BE2C (cell line): Measurements from ENCODE around the gene SMARCA1.

Experiments used
- DNase-seq: peaks from one replicate; pipeline ENCODE4 v3.0.0-alpha.2; 2020
- H3K27me3 ChIP-seq: fragments of 250-450 bp; sonication (Bioruptor Pico); 2 replicates; pipeline ENCODE4 v1.5.1; 2020; ENCODE audit warnings: mild to moderate bottlenecking
- H3K36me3 ChIP-seq: fragments of 250-450 bp; sonication (Bioruptor Pico); 2 replicates; pipeline ENCODE4 v1.5.1; 2020; ENCODE audit warnings: mild to moderate bottlenecking
- H3K4me1 ChIP-seq: fragments of 250-450 bp; sonication (Bioruptor Pico); 2 replicates; pipeline ENCODE4 v1.5.1; 2020
- H3K4me3 ChIP-seq: 2 replicates; pipeline ENCODE4 v1.5.1; 2011; ENCODE audit warnings: low read depth, low read length
- H3K9me3 ChIP-seq: fragments of 250-450 bp; sonication (Bioruptor Pico); 2 replicates; pipeline ENCODE4 v1.5.1; 2020
- TF ChIP-seq, protein P1 (sequence below): IDR thresholded peaks from 2 replicates; pipeline ENCODE4 v1.5.1; 2012; ENCODE audit warnings: mild to moderate bottlenecking, low read depth, low read length

Gene SMARCA1

DNA sequence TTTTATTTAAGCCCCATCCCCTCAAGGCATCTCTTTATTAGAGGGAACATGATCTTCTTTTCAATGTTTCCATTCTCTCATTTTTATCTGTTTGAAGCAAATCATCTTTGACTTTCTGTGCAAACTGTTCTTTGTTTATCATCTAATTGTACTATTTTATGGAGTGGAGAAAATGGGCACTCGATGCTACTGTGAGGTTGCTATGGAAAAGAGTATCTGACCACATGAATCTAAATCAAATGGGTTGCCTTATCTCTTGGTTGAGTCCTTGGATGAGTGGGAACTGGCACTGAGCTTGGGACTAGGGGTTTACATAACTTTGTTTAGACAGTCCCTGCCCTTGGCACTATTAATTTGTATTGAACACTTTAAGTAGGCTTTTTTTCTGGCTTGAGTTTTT, 25.8 kb upstream of the SMARCA1 start:
- no peak for DNase-seq
- Histone ChIP-seq H3K9me3 (no peaks in the 10 kb centered on the region), H3K27me3 (no peaks in the 10 kb centered on the region), H3K36me3 (no peaks in the 10 kb centered on the region), H3K4me1 (no peaks in the 10 kb centered on the region), H3K4me3 (no peak overlapping the region)
- TF ChIP-seq, protein P1, sequence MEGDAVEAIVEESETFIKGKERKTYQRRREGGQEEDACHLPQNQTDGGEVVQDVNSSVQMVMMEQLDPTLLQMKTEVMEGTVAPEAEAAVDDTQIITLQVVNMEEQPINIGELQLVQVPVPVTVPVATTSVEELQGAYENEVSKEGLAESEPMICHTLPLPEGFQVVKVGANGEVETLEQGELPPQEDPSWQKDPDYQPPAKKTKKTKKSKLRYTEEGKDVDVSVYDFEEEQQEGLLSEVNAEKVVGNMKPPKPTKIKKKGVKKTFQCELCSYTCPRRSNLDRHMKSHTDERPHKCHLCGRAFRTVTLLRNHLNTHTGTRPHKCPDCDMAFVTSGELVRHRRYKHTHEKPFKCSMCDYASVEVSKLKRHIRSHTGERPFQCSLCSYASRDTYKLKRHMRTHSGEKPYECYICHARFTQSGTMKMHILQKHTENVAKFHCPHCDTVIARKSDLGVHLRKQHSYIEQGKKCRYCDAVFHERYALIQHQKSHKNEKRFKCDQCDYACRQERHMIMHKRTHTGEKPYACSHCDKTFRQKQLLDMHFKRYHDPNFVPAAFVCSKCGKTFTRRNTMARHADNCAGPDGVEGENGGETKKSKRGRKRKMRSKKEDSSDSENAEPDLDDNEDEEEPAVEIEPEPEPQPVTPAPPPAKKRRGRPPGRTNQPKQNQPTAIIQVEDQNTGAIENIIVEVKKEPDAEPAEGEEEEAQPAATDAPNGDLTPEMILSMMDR: no peak

DNA sequence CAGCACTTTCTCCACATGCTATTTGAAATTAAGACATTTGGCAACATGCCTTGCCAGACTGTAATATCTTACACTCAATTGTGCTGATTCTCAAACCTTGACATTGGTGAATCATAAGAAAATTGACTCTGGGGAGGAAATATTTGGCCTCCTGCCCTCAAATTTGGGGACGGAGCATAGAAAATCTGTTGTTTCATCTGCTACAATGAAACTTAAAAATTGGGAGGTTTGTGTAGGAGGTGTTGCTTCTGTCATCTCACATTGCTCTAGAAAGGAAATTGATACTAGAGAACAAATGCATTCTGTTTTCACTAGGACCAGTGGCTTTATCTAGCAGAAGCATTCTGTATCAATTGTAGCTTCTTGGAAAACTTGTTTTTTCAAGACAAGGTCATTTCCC, 22.1 kb upstream of the SMARCA1 start:
- DNase-seq: no peak
- TF ChIP-seq, protein P1: no peak
- H3K9me3 ChIP-seq: no peaks in the 10 kb centered on the region
- H3K4me3 ChIP-seq: no peak overlapping the region
- H3K4me1 ChIP-seq: no peaks in the 10 kb centered on the region
- no peaks in the 10 kb centered on the region for H3K36me3 ChIP-seq
- no peaks in the 10 kb centered on the region for H3K27me3 ChIP-seq

DNA sequence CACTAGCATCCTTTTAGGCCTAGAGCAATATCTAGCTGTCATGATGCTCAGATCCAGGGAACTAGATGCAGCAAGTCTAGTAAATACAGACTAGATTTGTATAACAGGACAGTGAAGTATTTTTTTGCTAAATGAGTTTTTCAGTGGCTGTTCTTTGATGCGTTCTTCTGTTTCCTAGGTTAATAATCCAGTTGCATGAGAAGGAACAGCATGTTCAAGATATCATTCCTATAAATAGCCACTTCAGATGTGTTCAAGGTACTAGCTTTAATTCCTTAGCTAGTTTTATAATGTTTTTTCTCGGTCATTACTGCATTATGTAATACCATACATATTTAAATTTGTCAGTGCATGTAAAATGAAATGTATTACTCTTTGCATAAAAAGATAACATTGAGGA, 21.5 kb upstream of the SMARCA1 start:
- no peaks in the 10 kb centered on the region for H3K27me3 ChIP-seq
- H3K36me3 ChIP-seq: no peaks in the 10 kb centered on the region
- H3K4me3 ChIP-seq: no peak overlapping the region
- H3K4me1 ChIP-seq: no peaks in the 10 kb centered on the region
- DNase-seq: no peak
- TF ChIP-seq, protein P1: no peak
- no peaks in the 10 kb centered on the region for H3K9me3 ChIP-seq

DNA sequence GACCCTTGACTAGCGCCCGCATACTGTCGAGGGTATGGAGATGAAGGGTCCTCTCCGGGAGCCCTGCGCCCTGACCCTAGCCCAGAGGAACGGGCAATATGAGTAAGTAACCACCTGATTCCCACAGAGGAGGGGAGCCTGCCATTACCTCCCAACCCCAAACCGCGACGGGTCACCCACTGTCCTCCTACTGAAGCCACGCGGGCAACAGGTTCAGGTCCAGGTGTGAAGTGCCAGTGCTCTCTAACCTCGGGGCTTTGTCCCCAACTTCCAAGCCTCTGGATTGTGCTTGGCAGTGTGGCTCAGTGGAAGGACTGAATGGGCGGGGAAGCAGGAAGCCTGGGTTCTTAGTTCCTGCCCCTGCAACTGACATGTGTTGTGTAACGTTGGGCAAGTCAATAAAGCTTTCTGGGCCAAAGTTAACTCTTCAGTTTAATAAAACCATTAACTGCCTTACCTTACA, 17.5 kb upstream of the SMARCA1 start:
- Histone ChIP-seq H3K36me3 (no peaks in the 10 kb centered on the region), H3K4me1 (no peaks in the 10 kb centered on the region), H3K27me3 (no peaks in the 10 kb centered on the region), H3K9me3 (no peaks in the 10 kb centered on the region), H3K4me3 (peak overlapping the region; percentile 67)
- no peak for DNase-seq
- TF ChIP-seq, protein P1: no peak

DNA sequence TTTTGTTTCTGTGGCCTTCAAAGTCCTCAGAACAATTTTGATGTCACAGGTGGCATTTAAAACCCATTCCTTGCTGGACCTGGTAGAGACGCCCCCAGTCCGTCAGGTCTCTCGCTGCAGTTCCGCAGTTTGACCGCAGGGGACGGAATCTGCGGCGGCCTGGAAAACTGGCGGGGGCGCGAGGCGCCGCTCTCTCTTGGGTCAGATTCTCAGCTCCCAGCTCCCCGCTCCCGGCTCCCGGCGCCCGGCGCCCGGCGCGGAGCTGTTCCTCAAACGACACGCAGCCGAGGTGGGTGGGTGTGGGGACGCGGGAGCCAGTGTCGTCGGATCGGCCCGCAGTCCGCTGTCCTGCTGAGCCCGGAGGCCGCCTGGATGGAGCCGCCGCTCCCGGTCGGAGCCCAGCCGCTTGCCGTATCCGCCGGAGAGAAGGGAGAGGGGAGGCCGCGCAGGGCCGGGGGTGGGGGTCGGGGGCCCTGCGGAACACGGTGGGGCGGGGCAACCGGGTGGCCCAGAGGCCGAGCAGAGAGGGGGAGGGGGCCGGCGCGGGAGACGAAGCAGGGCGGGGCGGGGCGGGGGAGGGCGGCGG, 16.9 kb upstream of the SMARCA1 start, which contains the start of gene OCRL:
TSS of gene OCRL (plus strand) at position 192 of the 586 bp plus-strand sequence. CDS start at position 373, 181 bp downstream.
- peak; percentile 75 for DNase-seq
- H3K36me3 ChIP-seq: no peaks in the 10 kb centered on the region
- H3K4me3 ChIP-seq: peak within 1 kb of the TSS; percentile 67
- H3K9me3 ChIP-seq: no peaks in the 10 kb centered on the region
- H3K4me1 ChIP-seq: no peaks in the 10 kb centered on the region
- no peaks in the 10 kb centered on the region for H3K27me3 ChIP-seq
- TF ChIP-seq, protein P1: peak; percentile 63

DNA sequence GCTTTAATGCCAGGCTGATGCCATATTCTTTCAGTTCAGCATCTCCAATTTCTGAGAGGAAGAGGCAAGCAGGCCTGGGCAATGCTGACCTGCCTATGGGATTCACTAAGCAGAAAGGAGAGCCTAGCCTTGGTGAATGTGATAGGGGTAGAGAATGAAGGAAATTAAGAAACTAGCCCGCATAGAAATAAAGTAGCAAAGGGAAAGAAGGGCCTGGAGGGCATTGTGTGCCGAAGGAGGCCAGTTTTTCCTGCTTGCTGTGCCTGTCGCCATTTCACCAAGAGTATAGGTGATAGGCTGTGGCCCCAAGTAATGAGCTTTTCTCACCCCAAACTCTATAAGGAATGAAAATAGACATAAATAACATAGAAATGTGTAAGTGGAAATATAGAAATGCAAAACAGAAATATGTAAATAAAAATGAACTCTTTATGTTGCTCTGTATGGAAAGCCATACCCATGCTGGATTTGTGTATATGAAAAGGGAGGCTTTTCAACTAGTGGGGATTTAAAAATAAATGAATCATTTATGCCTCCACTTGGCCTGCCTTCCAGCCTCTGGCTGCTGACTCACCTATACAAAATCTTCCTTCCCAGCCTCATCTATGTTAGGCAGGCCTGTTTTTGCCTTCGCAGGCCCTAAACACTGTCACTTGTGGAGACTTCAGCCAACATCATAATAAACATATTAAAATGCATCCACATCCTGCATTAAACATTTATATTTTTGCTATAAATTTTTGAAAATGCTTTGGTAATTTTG, 11.7 kb upstream of the SMARCA1 start:
- TF ChIP-seq, protein P1: no peak
- Histone ChIP-seq H3K4me3 (no peak overlapping the region), H3K4me1 (no peaks in the 10 kb centered on the region), H3K27me3 (no peaks in the 10 kb centered on the region), H3K36me3 (no peaks in the 10 kb centered on the region), H3K9me3 (no peaks in the 10 kb centered on the region)
- no peak for DNase-seq
